ENCODE data around the gene DLG2.

Gene DLG2

GRCh38 chr11:83546368-83546767 lies 2080.8 kb downstream of the DLG2 start:
- no peak overlapping the region for H3K4me3 ChIP-seq (ENCODE audit: low read depth, low read length)
- TF ChIP-seq, protein P1, sequence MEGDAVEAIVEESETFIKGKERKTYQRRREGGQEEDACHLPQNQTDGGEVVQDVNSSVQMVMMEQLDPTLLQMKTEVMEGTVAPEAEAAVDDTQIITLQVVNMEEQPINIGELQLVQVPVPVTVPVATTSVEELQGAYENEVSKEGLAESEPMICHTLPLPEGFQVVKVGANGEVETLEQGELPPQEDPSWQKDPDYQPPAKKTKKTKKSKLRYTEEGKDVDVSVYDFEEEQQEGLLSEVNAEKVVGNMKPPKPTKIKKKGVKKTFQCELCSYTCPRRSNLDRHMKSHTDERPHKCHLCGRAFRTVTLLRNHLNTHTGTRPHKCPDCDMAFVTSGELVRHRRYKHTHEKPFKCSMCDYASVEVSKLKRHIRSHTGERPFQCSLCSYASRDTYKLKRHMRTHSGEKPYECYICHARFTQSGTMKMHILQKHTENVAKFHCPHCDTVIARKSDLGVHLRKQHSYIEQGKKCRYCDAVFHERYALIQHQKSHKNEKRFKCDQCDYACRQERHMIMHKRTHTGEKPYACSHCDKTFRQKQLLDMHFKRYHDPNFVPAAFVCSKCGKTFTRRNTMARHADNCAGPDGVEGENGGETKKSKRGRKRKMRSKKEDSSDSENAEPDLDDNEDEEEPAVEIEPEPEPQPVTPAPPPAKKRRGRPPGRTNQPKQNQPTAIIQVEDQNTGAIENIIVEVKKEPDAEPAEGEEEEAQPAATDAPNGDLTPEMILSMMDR (IDR thresholded peaks at IDR 0.05; ENCODE audit: low read depth, low read length), result no peak

DNA sequence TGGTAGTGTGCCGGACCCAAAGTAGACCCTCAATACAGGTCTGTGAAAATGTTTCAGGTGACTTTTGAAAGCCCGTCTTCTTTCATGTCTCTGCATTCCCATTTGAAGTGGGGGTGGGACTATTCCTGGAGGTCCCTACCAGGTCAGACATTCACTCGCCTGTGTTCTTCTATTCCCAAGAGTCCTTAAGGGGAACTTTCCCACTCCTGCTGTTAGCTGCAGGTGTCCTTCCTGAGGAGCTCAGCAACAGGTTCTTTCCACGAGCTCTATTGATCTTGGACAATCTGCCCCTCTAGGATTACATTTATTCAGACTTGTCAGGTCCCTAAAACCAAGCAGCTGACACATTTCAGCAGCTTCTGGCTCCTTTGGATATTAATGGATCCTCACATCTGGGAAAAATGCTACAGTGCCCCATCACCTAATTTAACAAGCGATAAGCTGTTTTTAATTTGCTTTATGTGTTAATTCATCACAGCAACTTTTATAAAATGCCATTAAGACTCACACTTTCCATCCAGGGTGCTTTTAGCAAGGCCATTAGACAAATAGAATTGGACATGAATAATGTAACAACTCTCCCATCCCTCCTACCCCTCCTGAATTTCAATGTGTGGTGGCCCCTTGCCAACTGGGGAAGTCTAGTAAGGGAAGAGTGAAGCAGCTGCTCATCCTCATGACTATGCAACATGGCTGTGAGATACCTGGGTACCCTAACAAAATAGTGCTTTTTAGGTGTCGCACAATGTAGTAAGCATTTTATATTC lies 2081.5 kb downstream of the DLG2 start:
- no peak overlapping the region for H3K4me3 ChIP-seq (ENCODE audit: low read depth, low read length)
- TF ChIP-seq, protein P1 (IDR thresholded peaks at IDR 0.05; ENCODE audit: low read depth, low read length), result no peak

DNA sequence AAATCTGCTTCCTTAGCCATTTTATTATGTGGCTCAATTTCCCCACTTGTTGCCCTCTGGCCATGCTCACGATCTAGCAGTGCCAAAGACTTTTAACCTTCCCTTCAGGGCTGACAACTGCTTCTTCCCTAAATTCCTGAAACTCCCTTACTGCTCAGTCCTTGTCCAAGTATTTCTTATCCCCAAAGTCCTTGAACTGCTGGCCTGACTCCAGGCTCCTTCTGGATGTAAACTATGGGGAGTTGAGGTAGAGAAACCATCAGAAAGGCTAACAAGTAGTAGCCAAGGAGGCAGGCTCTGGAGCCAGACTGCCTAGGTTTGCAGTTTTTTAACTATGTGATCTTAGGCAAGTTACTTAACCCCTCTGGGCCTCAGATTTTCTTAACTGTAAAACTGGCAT lies 2082.3 kb downstream of the DLG2 start:
- H3K4me3 ChIP-seq (ENCODE audit: low read depth, low read length), result no peak overlapping the region
- TF ChIP-seq, protein P1 (IDR thresholded peaks at IDR 0.05; ENCODE audit: low read depth, low read length), result no peak

DNA sequence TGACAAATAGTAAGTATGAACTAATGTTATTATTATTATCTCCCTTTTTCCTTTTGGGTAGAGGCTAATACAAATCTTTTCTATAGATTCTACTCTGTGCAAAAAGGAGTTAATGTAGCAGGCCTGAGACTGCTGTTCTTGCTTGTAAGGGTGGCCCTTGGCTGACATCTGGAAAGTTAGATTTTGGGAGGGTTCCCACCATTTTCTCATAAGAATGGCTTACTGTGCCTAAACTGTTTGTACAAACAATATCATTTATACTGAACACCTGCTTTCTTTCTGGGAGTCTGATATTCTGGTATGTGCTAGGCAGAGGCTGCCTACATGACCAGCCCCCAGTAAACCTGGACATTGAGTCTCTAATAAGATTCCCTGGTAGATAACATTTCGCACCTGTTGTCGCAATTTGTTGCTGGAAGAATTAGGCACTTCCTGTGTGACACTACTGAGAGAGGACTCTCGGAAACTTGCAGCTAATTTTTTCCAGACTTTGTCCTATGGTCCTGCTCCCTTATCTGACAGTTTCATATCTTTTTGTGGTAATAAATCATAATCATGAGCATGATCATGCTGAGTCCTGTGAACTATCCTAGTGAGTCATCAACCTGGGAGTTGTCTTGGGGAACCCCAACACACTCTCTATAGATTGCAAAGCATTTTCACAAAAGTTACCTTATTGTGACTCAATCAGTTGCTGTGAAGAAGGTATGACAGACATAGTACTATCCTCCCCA lies 2083.3 kb downstream of the DLG2 start:
- H3K4me3 ChIP-seq (ENCODE audit: low read depth, low read length), result no peak overlapping the region
- TF ChIP-seq, protein P1 (IDR thresholded peaks at IDR 0.05; ENCODE audit: low read depth, low read length), result no peak

DNA sequence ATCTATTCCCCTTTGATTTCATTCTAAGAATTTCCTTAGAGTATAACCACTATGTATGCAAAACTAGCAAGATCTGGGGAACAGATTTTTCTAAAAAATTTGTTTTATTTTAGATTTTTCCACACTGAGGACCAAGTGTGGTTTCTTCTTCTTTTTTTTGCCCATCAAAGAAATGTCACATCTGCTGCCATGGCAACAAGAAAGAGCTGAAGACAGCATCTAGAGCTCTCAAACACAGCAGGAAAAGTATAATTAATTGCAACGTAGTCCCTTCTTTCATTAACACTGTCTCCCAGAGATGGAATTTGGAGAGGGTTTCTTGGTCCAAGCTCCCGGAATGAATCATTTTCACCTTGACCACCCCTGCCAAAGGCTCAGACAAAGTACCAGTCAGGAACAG lies 2084.3 kb downstream of the DLG2 start:
- TF ChIP-seq, protein P1 (IDR thresholded peaks at IDR 0.05; ENCODE audit: low read depth, low read length), result no peak
- H3K4me3 ChIP-seq (ENCODE audit: low read depth, low read length), result no peak overlapping the region

DNA sequence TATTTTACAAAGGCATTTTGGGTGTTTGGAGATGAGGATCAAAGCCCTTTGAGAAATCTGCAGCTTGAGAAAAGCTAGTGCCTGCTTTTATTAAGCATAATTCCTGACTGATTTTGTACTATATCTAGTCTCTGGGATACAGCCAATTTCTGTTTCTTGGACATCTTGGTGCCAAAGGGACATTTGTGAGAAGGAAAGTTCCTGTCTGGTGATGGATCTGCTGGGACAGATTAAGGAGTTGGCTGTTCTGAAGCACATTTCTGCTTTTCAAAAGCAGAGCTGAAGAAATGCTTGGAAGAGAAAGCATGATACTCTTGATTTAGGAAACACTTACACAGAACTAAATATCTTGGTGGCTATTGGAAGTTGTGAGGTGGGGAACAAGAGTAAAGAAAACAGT lies 2086.4 kb downstream of the DLG2 start:
- TF ChIP-seq, protein P1 (IDR thresholded peaks at IDR 0.05; ENCODE audit: low read depth, low read length), result no peak
- no peak overlapping the region for H3K4me3 ChIP-seq (ENCODE audit: low read depth, low read length)

- H3K4me3 ChIP-seq (ENCODE audit: low read depth, low read length), result no peak overlapping the region
- TF ChIP-seq, protein P1 (IDR thresholded peaks at IDR 0.05; ENCODE audit: low read depth, low read length), result no peak
Measured at GRCh38 chr11:83540112-83540675, 2086.9 kb downstream of the DLG2 start.

Measured in WI38 (cell line).